ENCODE data around the gene CCDC159.

CCDC159 gene

GRCh38 chr19:11355160-11356073, 9.1 kb downstream of the CCDC159 start, which contains the start of gene PLPPR2:
TSS of gene PLPPR2 (plus strand) at chr19:11355432. CDS start at chr19:11357674, 2,242 bp downstream.
- peak within 1 kb of the TSS; percentile 88 for H3K4me3 ChIP-seq
- peak; percentile 94 for DNase-seq (ENCODE audit: low spot score)
- no peak for TF ChIP-seq CTCF (IDR thresholded peaks at IDR 0.05)
- peak within 1 kb of the TSS; percentile 76 to 86 for H3K27ac ChIP-seq

GRCh38 chr19:11356074-11356397, 9.7 kb downstream of the CCDC159 start:
- DNase-seq (ENCODE audit: low spot score): no peak
- Histone ChIP-seq H3K4me3 (peak overlapping the region; percentile 88), H3K27ac (peak overlapping the region in 1 of 2 donors; percentile 86)
- no peak for TF ChIP-seq CTCF (IDR thresholded peaks at IDR 0.05)

GRCh38 chr19:11356676-11357550, 10.6 kb downstream of the CCDC159 start:
- no peak for TF ChIP-seq CTCF (IDR thresholded peaks at IDR 0.05)
- no peak overlapping the region for H3K4me3 ChIP-seq
- no peak for DNase-seq (ENCODE audit: low spot score)
- peak overlapping the region in 1 of 2 donors; percentile 11 for H3K27ac ChIP-seq

GRCh38 chr19:11359421-11359820, 13.1 kb downstream of the CCDC159 start:
- no peak for DNase-seq (ENCODE audit: low spot score)
- no peak overlapping the region for H3K4me3 ChIP-seq
- H3K27ac ChIP-seq: no peak overlapping the region
- no peak for TF ChIP-seq CTCF (IDR thresholded peaks at IDR 0.05)

GRCh38 chr19:11361037-11361770, 14.9 kb downstream of the CCDC159 start:
- Histone ChIP-seq H3K4me3 (no peak overlapping the region), H3K27ac (no peak overlapping the region)
- TF ChIP-seq CTCF (IDR thresholded peaks at IDR 0.05): no peak
- DNase-seq (ENCODE audit: low spot score): no peak

GRCh38 chr19:11361771-11362731, 15.7 kb downstream of the CCDC159 start:
- Histone ChIP-seq H3K4me3 (no peak overlapping the region), H3K27ac (no peak overlapping the region)
- no peak for TF ChIP-seq CTCF (IDR thresholded peaks at IDR 0.05)
- no peak for DNase-seq (ENCODE audit: low spot score)
